Uterus (tissue), 4 donors: ENCODE measurements around the gene DCAF8L1. TPM values are rescaled to one million over a fixed set of nuclear protein-coding genes. Genes with fewer than 3 reads are reported as not detected.
"Not testable (repeated sequence)": the region's sequence is repeated elsewhere in the genome, so short reads cannot be mapped to it uniquely, and the experiment has no call there.

Source experiments
- DNase-seq, 2 donors: peaks; one replicate each; pipeline ENCODE4 v3.0.0-alpha.2; 2019 to 2020
- H3K27ac ChIP-seq, 2 donors: fragments of 200-600 bp; sonication (generic); 1 replicate in 1 of 2; 2 replicates in 1 of 2; pipeline ENCODE4 v1.5.1; 2016 to 2018
- H3K27me3 ChIP-seq, 2 donors: fragments of 200-600 bp; sonication (generic); one replicate each; pipeline ENCODE4 v1.5.1; 2018 to 2019; ENCODE audit warnings: control low read depth in 1 of 2
- H3K36me3 ChIP-seq, 2 donors: fragments of 200-600 bp; sonication (generic); one replicate each; pipeline ENCODE4 v1.5.1; 2019; ENCODE audit warnings: control low read depth in 1 of 2
- H3K4me1 ChIP-seq, 2 donors: fragments of 200-600 bp; sonication (generic); one replicate each; pipeline ENCODE4 v1.5.1; 2018 to 2019; ENCODE audit warnings: control low read depth in 1 of 2
- H3K4me3 ChIP-seq, 2 donors: fragments of 200-600 bp; sonication (generic); 1 replicate in 1 of 2; 2 replicates in 1 of 2; pipeline ENCODE4 v1.5.1; 2018 to 2019; ENCODE audit warnings: mild to moderate bottlenecking in 1 of 2
- H3K9me3 ChIP-seq, 2 donors: fragments of 200-600 bp; sonication (generic); one replicate each; pipeline ENCODE4 v1.5.1; 2019; ENCODE audit warnings: control low read depth in 1 of 2
- POLR2A ChIP-seq, 2 donors: fragments of 450-650 bp; IDR thresholded peaks; one replicate each; pipeline ENCODE4 v1.6.1; 2016; ENCODE audit warnings: antibody characterized with exemption in 2 of 2, mild to moderate bottlenecking in 1 of 2, moderate library complexity in 1 of 2
- intact Hi-C: fragments of 100-400 bp; cut with DNase I; formaldehyde crosslinking; loops from one replicate; pipeline ENCODE4 v1.15.1; 2023; ENCODE audit warnings: low total_unique reads
- total RNA-seq, 4 donors: library from RNA; depleted of rRNA in 3 of 4; stranded (reverse); fragments of >200 nt in 3 of 4; gene quantifications; one replicate each; pipeline versions ENCODE4 v1.1.0 to v1.2.4, GENCODE V29; 2014 to 2023
- TF ChIP-seq, protein P1 (sequence below), 4 experiments: fragments of 200-600 bp in 2 of 4; fragments of 450-650 bp in 2 of 4; sonication (generic) in 2 of 4; IDR thresholded peaks; one replicate each; pipeline ENCODE4 v1.5.1; 2016 to 2019; ENCODE audit warnings: antibody characterized with exemption in 4 of 4, mild to moderate bottlenecking in 2 of 4, moderate library complexity in 1 of 4
- donor health status: DM: yes; HTN: yes; CAD: no.

Gene DCAF8L1
- total RNA-seq, 4 donors from 2014 or later: not detected

DNA sequence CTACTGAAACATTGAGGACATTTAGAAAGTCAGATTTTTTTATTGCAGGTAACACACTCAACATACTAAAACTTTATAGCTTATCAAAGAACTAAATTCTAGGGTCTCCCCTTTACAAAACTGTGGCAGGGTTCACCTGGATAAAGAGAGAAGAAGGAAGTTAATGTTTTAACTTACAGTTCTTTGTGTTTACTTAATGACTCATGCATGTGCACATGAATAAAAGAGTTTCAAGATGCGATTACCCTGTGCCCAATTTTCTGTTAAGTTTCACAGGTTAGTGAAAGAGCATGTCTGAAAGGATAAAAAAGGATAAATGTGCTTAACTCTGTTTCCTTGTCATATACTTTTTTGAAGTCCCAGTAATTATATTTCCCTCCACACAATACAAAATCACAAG lies 16.8 kb downstream of the DCAF8L1 start:
- no peak overlapping the region for H3K4me3 ChIP-seq
- intact Hi-C loops: no loop called here
- H3K4me1 ChIP-seq: no peaks in the 10 kb centered on the region
- TF ChIP-seq, protein P1, sequence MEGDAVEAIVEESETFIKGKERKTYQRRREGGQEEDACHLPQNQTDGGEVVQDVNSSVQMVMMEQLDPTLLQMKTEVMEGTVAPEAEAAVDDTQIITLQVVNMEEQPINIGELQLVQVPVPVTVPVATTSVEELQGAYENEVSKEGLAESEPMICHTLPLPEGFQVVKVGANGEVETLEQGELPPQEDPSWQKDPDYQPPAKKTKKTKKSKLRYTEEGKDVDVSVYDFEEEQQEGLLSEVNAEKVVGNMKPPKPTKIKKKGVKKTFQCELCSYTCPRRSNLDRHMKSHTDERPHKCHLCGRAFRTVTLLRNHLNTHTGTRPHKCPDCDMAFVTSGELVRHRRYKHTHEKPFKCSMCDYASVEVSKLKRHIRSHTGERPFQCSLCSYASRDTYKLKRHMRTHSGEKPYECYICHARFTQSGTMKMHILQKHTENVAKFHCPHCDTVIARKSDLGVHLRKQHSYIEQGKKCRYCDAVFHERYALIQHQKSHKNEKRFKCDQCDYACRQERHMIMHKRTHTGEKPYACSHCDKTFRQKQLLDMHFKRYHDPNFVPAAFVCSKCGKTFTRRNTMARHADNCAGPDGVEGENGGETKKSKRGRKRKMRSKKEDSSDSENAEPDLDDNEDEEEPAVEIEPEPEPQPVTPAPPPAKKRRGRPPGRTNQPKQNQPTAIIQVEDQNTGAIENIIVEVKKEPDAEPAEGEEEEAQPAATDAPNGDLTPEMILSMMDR (IDR thresholded peaks at IDR 0.05): no peak
- no peak for TF ChIP-seq POLR2A (IDR thresholded peaks at IDR 0.05)
- no peak for DNase-seq
- H3K9me3 ChIP-seq: no peaks in the 10 kb centered on the region
- no peaks in the 10 kb centered on the region for H3K27me3 ChIP-seq
- no peaks in the 10 kb centered on the region for H3K36me3 ChIP-seq
- no peak overlapping the region for H3K27ac ChIP-seq

DNA sequence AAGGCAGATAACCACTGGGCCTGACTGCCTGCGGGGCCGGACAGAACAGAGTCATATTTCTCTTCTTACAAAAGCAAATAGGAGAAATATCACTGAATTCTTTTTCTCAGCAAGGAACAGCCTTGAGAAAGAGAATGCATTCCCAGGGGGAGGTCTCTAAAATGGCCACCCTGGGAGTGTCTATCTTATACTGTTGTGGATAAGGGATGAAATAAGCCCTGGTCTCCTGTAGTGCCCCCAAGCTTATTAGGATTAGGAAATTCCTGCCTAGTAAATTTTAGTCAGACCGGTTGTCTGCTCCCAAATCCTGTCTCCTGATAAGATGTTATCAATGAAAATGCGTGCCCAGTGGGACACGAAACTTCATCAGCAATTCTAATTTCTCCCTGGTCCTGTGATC lies 20.8 kb downstream of the DCAF8L1 start:
- H3K27me3 ChIP-seq, H3K4me1 ChIP-seq, H3K4me3 ChIP-seq, DNase-seq, H3K36me3 ChIP-seq, H3K27ac ChIP-seq, H3K9me3 ChIP-seq, intact Hi-C loops: not testable (repeated sequence)

DNA sequence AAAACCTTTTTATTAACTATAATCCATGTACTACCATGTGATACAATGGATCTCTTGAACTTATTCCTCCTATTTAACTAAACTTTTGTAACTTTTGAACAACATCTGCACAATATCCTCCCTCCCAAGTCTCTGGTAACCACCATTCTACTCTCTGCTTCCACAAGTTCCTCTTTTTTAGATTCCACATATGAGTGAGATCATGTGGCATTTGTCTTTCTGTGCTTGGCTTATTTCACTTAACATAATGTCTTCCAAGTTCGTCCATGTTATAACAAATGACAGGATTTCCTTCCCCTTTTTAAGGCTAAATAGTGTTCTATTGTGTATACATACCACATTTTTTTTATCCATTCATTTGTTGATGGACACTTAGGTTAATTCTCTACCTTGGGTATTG lies 28.1 kb downstream of the DCAF8L1 start:
- TF ChIP-seq, protein P1 (IDR thresholded peaks at IDR 0.05): no peak
- TF ChIP-seq POLR2A (IDR thresholded peaks at IDR 0.05): no peak
- DNase-seq: no peak
- no peaks in the 10 kb centered on the region for H3K27me3 ChIP-seq

DNA sequence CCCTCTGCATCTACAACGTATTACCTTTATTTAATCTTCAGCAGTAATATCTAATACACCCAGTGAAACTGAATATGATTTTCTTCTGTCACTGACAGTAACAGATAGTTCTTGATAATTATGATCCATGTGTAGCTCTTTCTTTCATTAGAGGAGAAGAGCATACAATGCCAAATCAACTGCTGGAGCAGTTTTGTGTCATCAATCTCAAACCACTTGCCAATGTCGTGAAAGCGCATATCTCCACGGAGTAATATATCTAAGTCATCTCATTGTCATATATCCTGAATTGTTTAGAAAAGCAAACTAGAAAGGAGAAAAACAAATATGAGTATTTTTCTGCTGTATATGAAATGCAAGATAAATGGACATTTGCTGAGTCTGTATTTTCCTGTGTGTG lies 47.9 kb downstream of the DCAF8L1 start:
- Histone ChIP-seq H3K27me3 (no peaks in the 10 kb centered on the region), H3K4me1 (no peaks in the 10 kb centered on the region), H3K27ac (no peak overlapping the region), H3K4me3 (no peak overlapping the region), H3K9me3 (no peaks in the 10 kb centered on the region), H3K36me3 (no peaks in the 10 kb centered on the region)
- intact Hi-C loops: no loop called here
- no peak for TF ChIP-seq POLR2A (IDR thresholded peaks at IDR 0.05)
- TF ChIP-seq, protein P1 (IDR thresholded peaks at IDR 0.05): no peak
- no peak for DNase-seq

More for the DNA sequence above, 28.1 kb downstream of the DCAF8L1 start:
- Histone ChIP-seq H3K27ac (no peak overlapping the region), H3K36me3 (no peaks in the 10 kb centered on the region), H3K4me1 (no peaks in the 10 kb centered on the region), H3K4me3 (no peak overlapping the region), H3K9me3 (no peaks in the 10 kb centered on the region)
- intact Hi-C loops: no loop called here

Other genes starting within 250 kb of the DCAF8L1 start
- not detected for gene MAGEB10, start 173.5 kb downstream of the DCAF8L1 start, total RNA-seq